Sigmoid colon (tissue), 3 donors: ENCODE results near the gene ADGB.

Source experiments
- POLR2A ChIP-seq, 2 donors: fragments of 450-650 bp; IDR thresholded peaks; one replicate each; pipeline ENCODE4 v1.6.1; 2016; ENCODE audit warnings: antibody characterized with exemption in 2 of 2, mild to moderate bottlenecking in 2 of 2, moderate library complexity in 2 of 2
- TF ChIP-seq, protein P1 (sequence below), 4 experiments: fragments of 450-650 bp in 3 of 4; fragments of 200-600 bp in 1 of 4; IDR thresholded peaks; one replicate each; pipeline ENCODE4 v1.5.1; 2016 to 2019; ENCODE audit warnings: antibody characterized with exemption in 4 of 4, mild to moderate bottlenecking in 3 of 4, moderate library complexity in 2 of 4

DNA sequence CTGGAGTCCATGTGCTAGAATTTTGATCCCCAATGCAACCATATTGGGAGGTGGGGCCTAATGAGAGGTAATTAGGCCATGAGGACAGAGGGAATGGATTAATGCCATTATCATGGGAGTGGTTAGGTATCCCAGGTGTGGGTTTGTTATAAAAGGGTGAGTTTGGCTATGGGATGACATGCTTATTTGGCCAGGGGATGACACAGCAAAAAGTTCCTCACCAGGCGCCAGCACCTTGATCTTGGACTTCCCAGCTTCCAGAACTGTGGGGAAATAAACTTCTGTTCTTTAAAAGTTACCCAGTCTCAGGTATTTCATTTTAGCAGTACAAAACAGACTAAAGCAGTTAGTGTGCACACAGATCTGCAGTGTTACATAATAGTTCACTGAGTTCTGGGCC lies 84.1 kb downstream of the ADGB start:
- TF ChIP-seq, protein P1, sequence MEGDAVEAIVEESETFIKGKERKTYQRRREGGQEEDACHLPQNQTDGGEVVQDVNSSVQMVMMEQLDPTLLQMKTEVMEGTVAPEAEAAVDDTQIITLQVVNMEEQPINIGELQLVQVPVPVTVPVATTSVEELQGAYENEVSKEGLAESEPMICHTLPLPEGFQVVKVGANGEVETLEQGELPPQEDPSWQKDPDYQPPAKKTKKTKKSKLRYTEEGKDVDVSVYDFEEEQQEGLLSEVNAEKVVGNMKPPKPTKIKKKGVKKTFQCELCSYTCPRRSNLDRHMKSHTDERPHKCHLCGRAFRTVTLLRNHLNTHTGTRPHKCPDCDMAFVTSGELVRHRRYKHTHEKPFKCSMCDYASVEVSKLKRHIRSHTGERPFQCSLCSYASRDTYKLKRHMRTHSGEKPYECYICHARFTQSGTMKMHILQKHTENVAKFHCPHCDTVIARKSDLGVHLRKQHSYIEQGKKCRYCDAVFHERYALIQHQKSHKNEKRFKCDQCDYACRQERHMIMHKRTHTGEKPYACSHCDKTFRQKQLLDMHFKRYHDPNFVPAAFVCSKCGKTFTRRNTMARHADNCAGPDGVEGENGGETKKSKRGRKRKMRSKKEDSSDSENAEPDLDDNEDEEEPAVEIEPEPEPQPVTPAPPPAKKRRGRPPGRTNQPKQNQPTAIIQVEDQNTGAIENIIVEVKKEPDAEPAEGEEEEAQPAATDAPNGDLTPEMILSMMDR (IDR thresholded peaks at IDR 0.05): no peak
- no peak for TF ChIP-seq POLR2A (IDR thresholded peaks at IDR 0.05)
